Embryonic facial prominence (tissue), 1 donor: ENCODE measurements around the gene MKI67.
A peak's percentile ranks its signal among the peaks of the same experiment; 100 is the strongest.
"Not testable (repeated sequence)": the region's sequence is repeated elsewhere in the genome, so short reads cannot be mapped to it uniquely, and the experiment has no call there.

Experiments
- DNase-seq: peaks from one replicate; pipeline ENCODE4 v3.0.0-alpha.2; 2016; ENCODE audit errors: extremely low spot score

MKI67 gene

DNA sequence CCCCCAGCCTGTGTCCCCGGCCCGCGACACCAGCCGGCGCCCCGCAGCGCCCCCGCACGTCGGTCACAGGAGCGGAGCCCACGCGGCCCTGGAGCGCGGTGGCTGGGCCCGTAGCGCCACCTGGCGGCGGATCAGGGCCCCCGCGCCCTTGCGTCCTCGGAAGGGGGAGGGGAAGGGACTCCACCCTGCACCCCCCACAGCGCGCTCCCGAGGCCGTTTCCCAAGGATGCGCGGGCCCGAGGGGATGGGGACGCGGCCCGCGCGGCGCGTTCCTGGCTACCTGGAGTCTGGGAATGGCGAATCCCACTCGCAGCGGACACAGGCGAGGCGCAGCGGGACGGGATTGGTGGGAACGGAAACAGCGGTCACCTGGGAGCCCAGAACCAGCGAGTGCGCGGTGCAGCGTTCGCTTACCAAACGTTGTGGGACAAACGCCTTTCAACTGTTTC lies 23.8 kb upstream of the MKI67 start:
- peak; percentile 20 for DNase-seq

DNA sequence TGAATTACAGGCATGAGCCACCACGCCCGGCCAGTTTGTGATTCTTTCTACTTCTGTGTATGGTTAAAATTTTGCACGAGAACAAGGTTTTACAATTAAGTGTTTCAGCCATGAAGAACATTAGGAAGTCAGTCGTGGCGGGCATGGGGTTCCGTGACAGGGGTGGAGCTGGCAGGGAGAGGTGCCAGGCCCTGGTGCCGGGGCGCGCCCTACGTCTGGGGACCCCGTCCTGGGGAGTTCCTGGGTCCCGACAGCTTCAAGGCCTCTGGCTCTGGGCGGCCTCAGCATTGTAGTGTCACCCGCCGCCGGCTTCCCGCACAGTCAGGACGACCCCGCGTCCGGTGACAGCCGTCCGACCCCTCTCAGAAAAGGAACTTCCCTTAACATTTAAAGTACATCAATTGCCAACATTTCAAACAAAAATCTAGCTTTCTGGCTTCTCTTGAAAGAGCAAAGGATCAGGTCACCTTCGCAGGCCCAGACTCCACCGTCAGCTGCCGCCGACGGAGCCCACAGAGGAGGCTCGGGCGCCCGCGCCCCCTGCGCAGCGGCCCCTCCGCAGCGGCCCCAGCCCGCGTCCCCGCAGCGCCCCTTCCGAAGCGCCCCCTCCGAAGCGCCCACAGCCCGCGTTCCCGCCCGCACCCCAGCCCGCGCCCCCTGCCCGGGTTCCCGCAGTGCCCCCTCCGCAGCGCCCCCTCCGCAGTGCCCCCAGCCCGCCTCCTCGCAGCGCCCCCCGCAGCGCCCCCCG lies 23.2 kb upstream of the MKI67 start:
- no peak for DNase-seq

DNA sequence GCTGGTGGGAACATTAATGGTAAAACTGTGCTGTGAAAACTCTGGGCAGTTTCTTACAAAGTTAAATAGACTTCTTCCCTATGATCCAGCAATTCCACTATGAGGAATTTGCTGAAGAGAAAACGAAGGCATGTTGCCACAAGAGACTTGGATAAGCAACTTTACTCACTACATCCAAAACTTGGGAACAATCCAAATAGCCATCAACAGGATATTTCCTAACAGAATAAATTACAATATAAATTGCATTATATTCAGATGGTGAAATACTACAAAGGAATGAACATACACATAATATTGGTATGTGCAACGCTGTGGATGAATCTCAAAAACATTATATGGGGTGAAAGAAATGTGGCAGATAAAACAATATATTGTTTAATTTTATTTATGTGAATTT lies 21.4 kb upstream of the MKI67 start:
- DNase-seq: peak; percentile 56

DNA sequence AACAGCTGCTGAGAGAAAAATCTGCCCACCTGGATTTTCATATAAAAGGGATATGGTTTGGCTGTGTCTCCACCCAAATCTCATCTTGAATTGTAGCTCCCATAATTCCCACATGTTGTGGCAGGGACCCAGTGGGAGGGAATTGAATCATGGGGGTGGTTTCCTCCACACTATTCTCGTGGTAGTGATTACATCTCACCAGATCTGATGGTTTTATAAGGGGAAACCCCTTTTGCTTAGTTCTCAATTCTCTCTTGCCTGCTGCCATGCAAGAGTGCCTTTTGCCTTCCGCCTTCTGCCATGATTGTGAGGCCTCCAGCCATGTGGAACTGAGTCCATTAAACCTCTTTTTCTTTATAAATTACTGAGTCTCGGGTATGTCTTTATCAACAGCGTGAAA lies 20.8 kb upstream of the MKI67 start:
- no peak for DNase-seq

DNA sequence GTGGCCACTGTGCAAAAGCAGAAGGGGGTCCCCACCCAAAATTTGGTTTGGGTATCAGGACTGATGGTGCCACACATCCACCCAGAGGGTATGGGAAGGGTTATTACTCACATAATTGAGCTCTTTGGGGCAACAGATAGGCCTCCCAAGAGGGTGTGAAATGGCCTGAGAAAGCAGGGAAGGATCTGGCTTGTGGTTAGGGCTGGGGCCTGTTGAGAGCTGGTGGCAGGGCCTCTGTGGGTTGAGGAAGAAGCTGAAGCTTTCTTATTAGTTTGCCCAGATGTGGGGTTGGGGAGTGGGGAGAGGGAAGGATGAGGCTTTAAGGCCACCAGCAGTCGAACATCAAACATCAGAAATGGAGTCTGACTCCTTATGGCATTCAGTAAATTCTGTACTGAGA lies 18.3 kb upstream of the MKI67 start:
- DNase-seq: no peak

DNA sequence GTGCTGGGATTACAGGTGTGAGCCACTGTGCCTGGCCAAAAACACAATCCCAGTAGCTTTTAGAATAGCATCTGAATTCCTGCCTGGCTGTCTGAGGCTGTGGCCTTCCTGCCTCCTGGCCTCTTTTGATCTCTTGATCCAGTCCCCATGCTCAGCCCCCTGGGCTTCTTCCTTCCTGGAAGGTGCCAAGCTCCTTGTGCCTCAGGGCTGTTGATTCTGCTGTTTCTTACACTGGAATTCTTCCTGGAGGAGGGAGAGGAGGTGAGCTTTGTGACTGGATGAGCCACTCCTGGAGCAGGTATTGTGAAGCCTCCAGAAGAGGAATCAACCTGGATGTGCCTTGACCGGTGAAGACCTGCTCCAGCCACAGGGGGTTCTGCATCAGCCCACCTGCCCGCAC lies 17.3 kb upstream of the MKI67 start:
- no peak for DNase-seq

DNA sequence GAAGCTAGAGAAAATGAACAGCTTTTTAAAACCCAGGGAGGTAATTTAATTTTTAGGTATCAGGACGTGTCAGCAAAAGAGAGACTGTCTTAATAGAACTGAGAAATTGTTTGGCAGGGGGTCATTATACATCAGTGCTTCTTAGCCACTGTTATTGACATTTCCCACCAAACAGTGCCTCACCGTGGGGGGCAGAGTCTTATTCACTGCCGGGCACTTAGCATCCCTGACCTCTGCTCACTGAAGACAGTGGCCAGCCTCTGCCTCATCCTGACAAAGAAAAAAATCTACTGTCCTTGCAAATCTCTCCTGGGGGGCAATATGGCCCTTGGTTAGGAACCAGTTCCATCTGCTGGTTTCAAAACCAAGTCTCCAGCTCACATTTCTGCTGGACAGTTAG lies 14.2 kb upstream of the MKI67 start:
- no peak for DNase-seq

DNA sequence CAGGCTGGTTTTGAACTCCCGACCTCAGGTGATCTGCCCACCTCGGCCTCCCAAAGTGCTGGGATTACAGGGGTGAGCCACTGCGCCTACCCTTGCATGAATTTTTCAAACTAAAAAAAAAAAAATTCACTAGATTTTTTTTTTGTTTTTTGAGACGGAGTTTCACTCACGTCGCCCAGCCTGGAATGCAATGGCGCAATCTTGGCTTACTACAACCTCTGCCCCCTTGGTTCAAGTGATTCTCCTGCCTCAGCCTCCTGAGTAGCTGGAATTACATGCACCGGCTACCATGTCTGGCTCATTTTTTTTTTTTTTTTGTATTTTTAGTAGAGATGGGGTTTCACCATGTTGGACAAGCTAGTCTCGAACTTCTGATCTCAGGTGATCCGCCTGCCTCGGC lies 12.2 kb upstream of the MKI67 start:
- DNase-seq: not testable (repeated sequence)

DNA sequence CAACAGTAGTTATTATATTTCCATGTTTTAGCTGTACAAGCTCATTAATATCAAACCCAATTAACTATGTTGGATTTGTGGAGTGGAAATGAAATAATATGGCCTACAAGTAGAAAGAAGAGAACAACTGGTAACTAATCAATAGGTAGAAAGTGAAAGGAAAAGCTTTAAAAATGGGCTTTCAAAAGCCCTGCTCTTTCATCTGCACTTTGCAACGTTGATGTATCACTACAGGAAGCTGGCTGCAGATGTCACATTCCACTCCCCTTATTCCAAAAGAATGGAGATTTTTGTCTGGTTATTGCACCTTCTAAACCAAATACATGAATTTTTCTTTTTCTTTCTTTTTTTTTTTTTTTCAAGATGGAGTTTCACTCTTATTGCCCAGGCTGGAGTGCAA lies 11.7 kb upstream of the MKI67 start:
- no peak for DNase-seq

DNA sequence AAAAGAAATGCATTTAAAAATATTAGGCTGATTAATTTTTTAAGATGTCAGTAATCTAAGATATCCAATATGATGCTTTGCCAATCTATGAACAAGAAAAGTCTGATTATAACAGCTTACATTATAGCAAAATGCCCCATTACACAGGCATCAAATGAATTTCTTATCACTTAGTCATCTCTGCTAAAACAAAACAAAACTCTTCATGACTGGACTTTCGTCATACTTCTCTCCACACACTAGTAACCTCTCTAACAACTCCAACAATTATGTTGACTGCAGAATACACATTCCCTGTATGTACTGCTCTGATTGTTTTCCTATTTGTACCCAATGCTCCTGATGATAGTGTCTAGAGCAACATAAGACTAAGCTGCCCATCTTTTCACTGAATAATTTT lies 3.8 kb upstream of the MKI67 start:
- DNase-seq: no peak

DNA sequence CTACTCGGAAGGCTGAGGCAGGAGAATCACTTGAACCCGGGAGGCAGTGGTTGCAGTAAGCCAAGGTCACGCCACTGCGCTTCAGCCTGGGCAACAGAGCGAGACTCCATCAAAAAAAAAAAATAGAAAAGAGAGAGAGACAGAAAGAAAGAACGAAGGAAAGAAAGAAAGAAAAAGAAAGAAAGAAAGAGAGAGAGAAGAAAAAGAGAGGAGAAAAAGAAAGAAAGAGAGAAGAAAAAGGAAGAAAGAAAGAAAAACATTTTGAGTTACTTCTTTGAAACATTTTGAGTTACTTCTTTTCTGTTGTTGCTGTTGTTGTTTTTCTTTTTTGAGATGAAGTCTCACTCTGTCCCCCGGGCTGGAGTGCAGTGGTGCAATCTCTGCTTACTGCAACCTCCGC lies 2.4 kb upstream of the MKI67 start:
- DNase-seq: no peak

DNA sequence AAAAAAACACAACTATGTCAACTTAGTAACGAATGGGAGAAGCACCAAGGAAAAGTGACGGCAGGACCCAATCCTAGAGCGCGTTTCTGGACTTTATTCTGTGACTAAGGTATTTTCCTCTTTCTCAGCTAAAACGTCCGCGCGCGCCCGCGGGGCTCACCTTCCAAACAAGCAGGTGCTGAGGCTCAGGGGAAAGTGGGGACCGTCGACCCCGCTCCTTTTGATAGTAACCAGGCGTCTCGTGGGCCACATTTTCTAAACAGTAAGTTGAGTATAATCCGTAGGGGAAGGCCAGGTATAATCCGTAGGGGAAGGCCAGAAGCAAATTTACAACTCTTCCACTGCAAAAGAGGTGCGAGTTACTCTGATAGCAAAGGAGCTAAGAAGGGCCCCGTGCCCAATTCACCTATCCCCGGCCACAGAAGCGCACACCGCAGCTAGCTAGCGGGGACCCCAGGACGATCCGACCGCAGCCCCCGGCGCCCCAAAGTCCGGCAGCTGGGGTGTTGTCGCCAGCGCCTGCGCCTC lies 743 bp downstream of the MKI67 start:
- no peak for DNase-seq

DNA sequence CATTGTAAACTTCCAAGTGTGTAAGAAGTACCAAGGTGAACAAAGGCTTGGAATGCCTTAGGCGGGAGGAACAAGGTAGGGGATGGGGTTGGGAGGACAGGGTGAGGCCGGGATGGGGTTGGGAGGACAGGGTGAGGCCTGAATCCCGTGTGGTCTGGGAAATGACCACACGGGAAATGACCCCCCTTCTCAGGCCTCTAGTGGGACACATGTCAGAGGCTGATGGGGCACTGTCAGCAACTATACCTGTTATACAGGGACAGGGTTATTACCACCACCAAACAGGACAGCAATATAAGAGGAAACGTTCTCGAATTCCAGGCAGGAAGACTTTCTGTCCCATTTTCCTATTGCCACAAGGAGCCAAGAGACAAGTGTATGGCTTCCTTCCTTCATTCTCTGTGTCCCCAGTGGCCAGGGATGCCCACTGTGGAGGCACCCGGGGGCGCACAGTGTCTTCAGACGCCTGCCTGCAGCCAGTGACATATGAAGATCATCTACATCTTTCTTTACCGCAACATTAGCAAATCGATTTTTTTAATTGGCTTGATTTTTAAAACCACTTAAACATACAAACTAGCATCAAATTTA lies 1.3 kb downstream of the MKI67 start:
- no peak for DNase-seq

DNA sequence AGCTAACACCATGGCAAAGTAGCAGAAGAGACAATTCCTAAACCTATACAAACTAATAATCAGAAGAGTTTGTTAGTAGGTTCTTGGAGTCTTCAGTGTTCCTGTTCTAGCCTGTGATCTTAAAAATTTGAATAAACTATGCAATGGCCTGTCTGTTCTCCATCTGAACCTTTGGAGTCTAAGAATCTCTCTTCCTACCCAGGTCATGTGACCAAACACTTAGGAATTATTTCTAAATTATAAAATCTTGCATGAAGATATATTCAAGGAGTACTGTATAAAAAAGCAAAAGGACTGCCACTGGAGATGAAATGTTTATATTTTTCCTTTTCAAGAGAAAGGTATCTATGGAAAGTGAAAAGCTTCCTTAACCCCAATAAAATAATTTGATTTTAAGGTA lies 2.4 kb downstream of the MKI67 start:
- no peak for DNase-seq

DNA sequence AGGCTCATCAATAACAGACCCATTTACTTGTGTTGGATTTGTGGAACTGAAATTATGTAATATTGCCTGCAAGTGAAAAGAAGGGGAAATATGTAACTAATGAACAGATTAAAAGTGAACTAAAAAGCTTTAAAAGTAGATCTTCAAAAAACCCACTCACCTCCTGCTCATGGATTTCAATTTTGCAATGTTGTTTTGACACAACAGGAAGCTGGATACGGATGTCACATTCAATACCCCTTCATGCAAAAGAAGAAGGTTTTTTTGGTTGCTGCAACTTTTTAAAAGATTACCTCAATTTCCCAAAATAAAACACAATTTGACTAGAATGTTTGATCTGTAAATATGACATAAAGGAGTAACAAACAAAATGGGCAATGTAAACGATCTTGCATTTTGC lies 3.3 kb downstream of the MKI67 start:
- DNase-seq: no peak

DNA sequence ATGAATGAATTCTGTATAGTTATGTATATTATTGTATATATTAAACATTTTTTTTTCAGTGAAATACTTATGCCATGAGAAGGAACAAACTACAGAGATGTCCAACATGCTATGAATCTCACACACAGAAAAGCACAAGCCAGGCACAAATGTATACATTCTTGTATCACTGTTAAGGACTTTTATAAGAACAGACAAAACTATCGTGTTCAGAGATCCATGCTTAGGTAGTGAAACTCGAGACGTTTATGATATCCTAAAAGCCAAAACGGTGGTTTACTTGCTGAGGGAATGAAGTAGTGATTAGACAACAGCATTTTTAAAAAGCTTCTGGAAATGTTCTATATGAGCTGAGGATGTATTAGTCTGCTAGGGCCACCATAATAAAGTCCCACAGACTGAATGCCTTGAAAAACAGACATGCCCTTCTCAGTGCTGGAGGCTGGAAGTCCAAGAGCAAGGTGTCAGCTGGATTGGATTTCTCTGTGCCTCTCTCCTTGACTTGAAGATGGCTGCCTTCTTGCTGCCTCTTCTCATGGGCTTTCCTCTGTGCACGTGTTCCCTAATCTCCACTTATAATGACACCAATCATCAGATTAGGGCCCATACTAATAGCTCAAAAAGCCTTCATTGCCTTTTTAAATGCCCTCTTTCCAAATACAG lies 4.3 kb downstream of the MKI67 start:
- DNase-seq: no peak

DNA sequence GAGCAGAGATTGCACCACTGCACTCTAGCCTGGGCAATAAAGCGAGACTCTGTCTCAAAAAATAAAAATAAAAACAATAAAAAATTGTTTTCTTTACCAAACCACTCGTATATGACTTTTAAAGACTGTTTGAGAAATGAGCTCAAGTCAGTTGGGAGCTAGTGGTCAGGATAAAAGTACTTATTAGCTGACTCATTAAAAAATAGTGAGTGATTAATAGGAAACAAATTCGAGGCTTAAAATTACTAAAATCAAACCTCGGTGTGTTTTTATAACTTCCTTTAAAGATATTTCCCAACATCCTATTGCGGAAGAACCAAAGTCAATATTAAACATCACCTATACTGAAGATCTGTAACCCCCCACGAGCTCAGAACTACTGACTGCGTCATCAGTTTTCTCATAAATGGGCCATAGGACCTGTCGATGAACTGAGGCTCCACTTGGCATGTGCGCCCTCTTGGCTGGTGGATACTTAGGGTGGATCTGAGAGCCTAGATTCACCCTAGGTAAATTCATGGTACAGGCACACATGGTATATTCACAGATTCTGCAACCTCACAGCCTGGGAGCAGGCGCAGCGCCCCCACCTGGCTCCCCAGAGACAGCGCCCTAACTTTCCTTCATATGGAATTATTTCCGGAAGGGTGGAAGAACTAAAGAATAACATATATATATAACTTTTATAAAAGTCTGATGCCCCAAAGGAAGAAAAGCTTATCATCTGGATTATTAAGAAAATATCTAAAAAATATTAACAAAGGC lies 9.2 kb downstream of the MKI67 start:
- no peak for DNase-seq

DNA sequence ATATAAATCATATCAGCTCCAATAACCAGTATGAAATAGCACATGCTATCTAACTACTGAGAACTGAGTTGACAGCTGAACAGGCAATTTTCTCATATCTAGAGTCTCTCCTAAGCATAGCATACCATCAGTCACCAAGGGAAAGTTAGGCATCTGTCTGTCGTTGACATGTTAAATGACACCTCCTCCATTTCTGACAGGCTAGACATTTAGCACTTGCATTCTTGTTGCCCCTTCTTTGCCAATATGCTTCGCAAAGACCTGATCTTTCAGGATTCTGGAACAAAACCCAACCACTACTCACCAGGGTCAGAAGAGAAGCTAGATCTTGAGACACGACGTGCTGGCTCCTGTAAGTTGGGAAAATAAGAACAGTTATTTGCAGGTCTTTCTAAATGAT lies 10.0 kb downstream of the MKI67 start:
- no peak for DNase-seq

DNA sequence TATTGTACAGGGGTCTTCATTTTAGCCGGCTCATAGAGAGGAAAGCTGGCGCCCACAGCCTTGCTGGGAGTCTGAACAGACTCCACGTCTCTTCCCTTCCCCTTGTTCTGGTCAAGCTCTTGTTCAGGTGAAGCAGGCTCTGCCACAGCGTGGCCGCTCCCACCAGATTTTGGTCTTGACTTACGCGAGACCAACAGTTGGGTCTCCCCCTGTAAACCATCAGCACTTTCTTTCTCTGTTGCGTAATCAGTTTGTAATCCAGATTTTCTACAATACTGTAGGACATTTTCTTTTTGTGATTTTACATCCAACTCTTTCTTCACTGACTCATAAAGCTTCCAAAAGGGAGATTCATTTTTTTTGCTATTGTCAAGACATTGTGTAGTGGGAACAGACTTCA lies 10.9 kb downstream of the MKI67 start:
- DNase-seq: no peak

DNA sequence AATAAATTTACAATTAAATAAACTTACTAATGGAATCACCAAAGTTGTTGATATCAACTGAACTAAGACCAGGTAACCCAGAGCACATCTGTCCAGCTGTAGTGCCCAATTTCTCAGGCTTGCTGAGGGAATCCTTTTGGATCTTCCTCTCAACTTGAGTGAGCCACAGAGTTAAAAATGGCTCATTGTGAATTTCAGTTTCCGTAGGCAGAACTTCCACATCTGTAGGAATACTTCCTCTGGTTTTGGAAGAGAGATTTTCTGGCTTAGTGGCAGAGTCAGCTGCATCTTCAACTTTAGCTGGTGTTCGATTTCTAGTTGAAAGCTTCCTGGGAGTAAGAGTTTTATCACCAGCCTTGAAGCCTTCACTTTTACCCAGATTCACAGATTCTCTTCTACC lies 11.3 kb downstream of the MKI67 start:
- no peak for DNase-seq

DNA sequence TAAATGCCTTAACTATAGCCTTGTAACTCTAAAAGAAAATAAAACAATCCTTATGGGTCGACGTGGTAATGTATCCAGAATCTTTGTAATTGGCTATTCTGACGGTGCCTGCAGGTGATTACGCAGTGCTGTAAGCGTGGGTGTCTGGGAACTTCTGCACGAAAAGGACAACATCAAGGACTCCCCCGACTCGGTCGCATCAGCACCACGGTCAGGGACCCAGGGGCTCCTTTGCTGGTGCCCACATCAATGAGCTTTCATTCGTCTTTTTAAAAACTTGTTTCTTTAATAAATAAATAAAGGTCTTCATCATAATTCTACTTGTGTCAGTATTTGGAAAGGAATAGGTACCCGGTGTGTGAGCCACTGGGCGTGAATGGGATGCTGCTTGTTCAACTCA lies 13.2 kb downstream of the MKI67 start:
- no peak for DNase-seq

DNA sequence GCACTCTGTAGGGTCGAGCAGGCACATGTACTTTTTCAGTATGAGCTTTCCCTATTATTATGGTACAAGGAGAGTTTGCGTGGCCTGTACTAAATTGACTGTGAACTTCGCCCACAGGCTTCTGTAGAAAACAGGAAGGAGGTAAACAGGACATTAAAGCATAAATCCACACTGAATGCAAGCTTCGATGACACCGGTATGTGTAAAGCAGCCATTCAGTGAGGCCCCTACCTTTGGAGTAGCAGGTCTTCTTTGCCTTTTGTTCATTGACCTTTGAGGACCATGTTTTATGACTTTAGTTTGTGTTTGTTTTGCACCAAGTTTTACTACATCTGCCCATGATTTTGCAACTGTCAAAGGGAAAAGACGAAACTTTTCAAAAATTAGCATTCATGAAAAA lies 14.5 kb downstream of the MKI67 start:
- DNase-seq: no peak
